Endothelial cell of umbilical vein (primary cell): Measurements from ENCODE around the gene KBTBD3. TPM values are rescaled to one million over a fixed set of nuclear protein-coding genes. Genes with fewer than 3 reads are reported as not detected.

Experiments used
- BruUV-seq: library from RNA; stranded (reverse); fragments of 400-500 nt; replicated peaks from 2 replicates; lab custom pipeline; 2021; lab: Mats Ljungman, UMichigan
- CTCF ChIA-PET: fragments of 300-600, 350-600 bp; sonication (Branson Sonifier 250); formaldehyde crosslinking; loops from one replicate; lab custom pipeline; 2021; ENCODE audit warnings: antibody characterized with exemption, inconsistent platforms; lab: Charles Lee
- POLR2A ChIA-PET: fragments of 300-600, 350-600 bp; sonication (Branson Sonifier 250); formaldehyde crosslinking; loops from one replicate; lab custom pipeline; 2021; ENCODE audit warnings: antibody characterized with exemption, inconsistent platforms; lab: Charles Lee
- DNase-seq: peaks from one replicate; pipeline ENCODE4 v3.0.0-alpha.2; 2011; ENCODE audit warnings: low read depth, low spot score
- FAIRE-seq: peaks from 2 replicates; lab custom pipeline; 2011; peaks lifted over from hg19 to GRCh38; lab: Jason Lieb, UNC
- H2AFZ ChIP-seq: 2 replicates; pipeline ENCODE4 v1.6.0; 2012; ENCODE audit warnings: low read depth, low read length, control low read depth, inconsistent platforms
- H3K27ac ChIP-seq: 2 replicates; pipeline ENCODE4 v1.5.1; 2011; ENCODE audit warnings: low read depth, mild to moderate bottlenecking, control low read depth, low read length, moderate library complexity; ENCODE audit not compliant: insufficient read depth
- H3K27me3 ChIP-seq, 2 experiments: 2 replicates each; pipeline versions ENCODE4 v1.6.0 to v1.6.1; 2011; ENCODE audit warnings: low read length in 2 of 2, mixed read lengths in 1 of 2; ENCODE audit not compliant: control insufficient read depth in 2 of 2, insufficient read depth in 2 of 2
- H3K36me3 ChIP-seq, 2 experiments: 2 replicates in 1 of 2; 3 replicates in 1 of 2; pipeline ENCODE4 v1.5.1; 2011; ENCODE audit warnings: low read length in 2 of 2, mild to moderate bottlenecking in 1 of 2, moderate library complexity in 1 of 2; ENCODE audit not compliant: control insufficient read depth in 2 of 2, insufficient read depth in 2 of 2; ENCODE audit errors: extremely low read depth in 1 of 2
- H3K4me1 ChIP-seq: 3 replicates; pipeline ENCODE4 v1.5.1; 2011; ENCODE audit warnings: mild to moderate bottlenecking, low read length; ENCODE audit not compliant: control insufficient read depth, insufficient read depth; ENCODE audit errors: extremely low read depth
- H3K4me2 ChIP-seq: 2 replicates; pipeline ENCODE4 v1.6.1; 2011; ENCODE audit warnings: low read length, control low read depth, mixed read lengths; ENCODE audit not compliant: insufficient read depth
- H3K4me3 ChIP-seq, 3 experiments: fragments of 200-600 bp in 1 of 3; sonication (generic), shearing (Covaris generic) in 1 of 3; replicated peaks in 1 of 3; 2 replicates each; pipeline ENCODE4 v1.5.1; 2011 to 2016; ENCODE audit warnings: control low read depth in 3 of 3, low read length in 3 of 3, mild to moderate bottlenecking in 2 of 3, inconsistent platforms in 1 of 3, low read depth in 1 of 3, moderate library complexity in 1 of 3; ENCODE audit not compliant: insufficient read depth in 1 of 3
- H3K79me2 ChIP-seq: 2 replicates; pipeline ENCODE4 v1.6.0; 2012; ENCODE audit warnings: low read length, inconsistent platforms; ENCODE audit not compliant: control insufficient read depth, insufficient read depth
- H3K9ac ChIP-seq: replicated peaks from 2 replicates; pipeline ENCODE3; 2011; ENCODE audit warnings: low read length, control low read depth; ENCODE audit not compliant: insufficient read depth; ENCODE audit errors: extremely low read depth
- H3K9me1 ChIP-seq: replicated peaks from 3 replicates; pipeline ENCODE4 v1.6.0; 2011; ENCODE audit warnings: mild to moderate bottlenecking, low read length; ENCODE audit not compliant: control insufficient read depth, insufficient read depth; ENCODE audit errors: extremely low read depth
- H3K9me3 ChIP-seq: replicated peaks from 2 replicates; pipeline ENCODE4 v1.5.1; 2012; ENCODE audit warnings: low read length, inconsistent platforms; ENCODE audit not compliant: control insufficient read depth, insufficient read depth
- H4K20me1 ChIP-seq: replicated peaks from 2 replicates; pipeline ENCODE3; 2011; ENCODE audit warnings: mild to moderate bottlenecking, low read length; ENCODE audit not compliant: control insufficient read depth, insufficient read depth; ENCODE audit errors: extremely low read depth
- EZH2 ChIP-seq: IDR thresholded peaks from 2 replicates; pipeline ENCODE4 v1.6.1; 2012; ENCODE audit warnings: borderline replicate concordance, low read depth, mild to moderate bottlenecking, moderate library complexity, low read length, inconsistent platforms; ENCODE audit not compliant: severe bottlenecking
- FOS ChIP-seq: IDR thresholded peaks from 2 replicates; pipeline ENCODE4 v1.6.1; 2011; ENCODE audit warnings: mild to moderate bottlenecking, low read length, moderate library complexity, borderline replicate concordance; ENCODE audit not compliant: insufficient read depth
- GATA2 ChIP-seq: IDR thresholded peaks from 2 replicates; pipeline ENCODE4 v1.7.0; 2011; ENCODE audit warnings: low read depth, mild to moderate bottlenecking, moderate library complexity, mixed read lengths, low read length; ENCODE audit not compliant: insufficient read length, insufficient read depth
- JUN ChIP-seq: IDR thresholded peaks from 2 replicates; pipeline ENCODE4 v1.6.1; 2011; ENCODE audit warnings: borderline replicate concordance, low read depth; ENCODE audit not compliant: insufficient read length, insufficient read depth
- MYC ChIP-seq: IDR thresholded peaks from one replicate; pipeline ENCODE4 v1.6.1; 2011; ENCODE audit warnings: mild to moderate bottlenecking, low read depth, low read length
- POLR2A ChIP-seq: IDR thresholded peaks from 2 replicates; pipeline ENCODE4 v1.6.1; 2012; ENCODE audit warnings: low read depth, mild to moderate bottlenecking, control low read depth, low read length
- POLR2AphosphoS5 ChIP-seq: IDR thresholded peaks from 2 replicates; pipeline ENCODE4 v1.6.1; 2012; ENCODE audit warnings: low read depth, mild to moderate bottlenecking, control low read depth, low read length, moderate library complexity; ENCODE audit not compliant: insufficient read depth
- dilution Hi-C: fragments of 300-500 bp; cut with MboI; formaldehyde crosslinking; loops from one replicate; pipeline ENCODE4 v1.15.0; 2019; ENCODE audit warnings: low sequenced_read_pairs; ENCODE audit not compliant: extremely low pct_ligation_motif_present
- intact Hi-C: fragments of 100-400 bp; cut with micrococcal nuclease; formaldehyde crosslinking; loops from one replicate; pipeline ENCODE4 v1.10.0; 2022
- polyA plus RNA-seq, 4 experiments: library from polyadenylated mRNA; depleted of rRNA in 3 of 4; stranded (reverse) in 3 of 4; unstranded in 1 of 4; fragments of >200 nt; gene quantifications; 2 replicates each; pipeline versions ENCODE4 v1.2.1 to v1.2.3, GENCODE V29; 2011 to 2012; ENCODE audit warnings: missing spikeins in 1 of 4
- total RNA-seq: library from RNA; stranded (reverse); gene quantifications from 2 replicates; pipeline ENCODE4 v1.2.3, GENCODE V29; 2021
- TF ChIP-seq, protein P1 (sequence below): IDR thresholded peaks from 2 replicates; pipeline ENCODE4 v1.6.1; 2011; ENCODE audit not compliant: insufficient read depth, insufficient read length
- TF ChIP-seq, protein P2 (sequence below), 2 donors: IDR thresholded peaks; 1 replicate in 1 of 2; 2 replicates in 1 of 2; pipeline ENCODE4 v1.5.1; 2011; ENCODE audit warnings: low read length in 2 of 2, mild to moderate bottlenecking in 2 of 2, moderate library complexity in 2 of 2, control low read depth in 1 of 2, inconsistent platforms in 1 of 2, low read depth in 1 of 2; ENCODE audit not compliant: insufficient read depth in 1 of 2; ENCODE audit errors: extremely low read depth in 1 of 2

Gene KBTBD3
- total and polyA plus RNA-seq, 2 donors (not counting 3 experiments of a cell fraction or from before 2014, with no cell fraction given), result 0.76 to 2.4 TPM

DNA sequence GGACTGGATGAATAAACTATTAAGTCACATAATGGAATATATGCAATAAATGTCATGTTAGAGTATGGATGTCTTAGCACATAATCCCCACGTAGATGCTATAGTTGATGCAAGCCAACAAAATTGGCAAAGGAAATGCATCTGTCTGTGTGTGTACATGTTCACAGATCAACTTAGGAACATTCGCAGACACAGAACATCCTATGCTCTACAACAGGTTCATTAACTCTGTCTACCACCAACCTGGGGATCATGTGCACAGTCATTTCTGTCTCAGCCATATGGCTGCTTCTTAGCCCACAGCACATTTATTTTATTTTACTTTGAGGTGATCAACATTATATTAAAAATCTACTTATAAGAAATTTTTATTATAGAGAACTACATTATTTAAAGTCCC lies 60.1 kb downstream of the KBTBD3 start:
- no peak overlapping the region for H3K4me3 ChIP-seq
- H3K27ac ChIP-seq, result no peak overlapping the region
- ChIA-PET POLR2A (no interaction called here), CTCF (no interaction called here)
- TF ChIP-seq POLR2AphosphoS5 (no peak), POLR2A (no peak), EZH2 (no peak), MYC (no peak), JUN (no peak), FOS (no peak), GATA2 (no peak)
- TF ChIP-seq, protein P1, sequence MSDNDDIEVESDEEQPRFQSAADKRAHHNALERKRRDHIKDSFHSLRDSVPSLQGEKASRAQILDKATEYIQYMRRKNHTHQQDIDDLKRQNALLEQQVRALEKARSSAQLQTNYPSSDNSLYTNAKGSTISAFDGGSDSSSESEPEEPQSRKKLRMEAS, result no peak
- TF ChIP-seq, protein P2, sequence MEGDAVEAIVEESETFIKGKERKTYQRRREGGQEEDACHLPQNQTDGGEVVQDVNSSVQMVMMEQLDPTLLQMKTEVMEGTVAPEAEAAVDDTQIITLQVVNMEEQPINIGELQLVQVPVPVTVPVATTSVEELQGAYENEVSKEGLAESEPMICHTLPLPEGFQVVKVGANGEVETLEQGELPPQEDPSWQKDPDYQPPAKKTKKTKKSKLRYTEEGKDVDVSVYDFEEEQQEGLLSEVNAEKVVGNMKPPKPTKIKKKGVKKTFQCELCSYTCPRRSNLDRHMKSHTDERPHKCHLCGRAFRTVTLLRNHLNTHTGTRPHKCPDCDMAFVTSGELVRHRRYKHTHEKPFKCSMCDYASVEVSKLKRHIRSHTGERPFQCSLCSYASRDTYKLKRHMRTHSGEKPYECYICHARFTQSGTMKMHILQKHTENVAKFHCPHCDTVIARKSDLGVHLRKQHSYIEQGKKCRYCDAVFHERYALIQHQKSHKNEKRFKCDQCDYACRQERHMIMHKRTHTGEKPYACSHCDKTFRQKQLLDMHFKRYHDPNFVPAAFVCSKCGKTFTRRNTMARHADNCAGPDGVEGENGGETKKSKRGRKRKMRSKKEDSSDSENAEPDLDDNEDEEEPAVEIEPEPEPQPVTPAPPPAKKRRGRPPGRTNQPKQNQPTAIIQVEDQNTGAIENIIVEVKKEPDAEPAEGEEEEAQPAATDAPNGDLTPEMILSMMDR (IDR thresholded peaks at IDR 0.05; ENCODE audit: extremely low read depth in 1 of 2, insufficient read depth in 1 of 2, low read depth in 1 of 2, low read length in 2 of 2), result no peak
- H3K9me1 ChIP-seq, result no peaks in the 10 kb centered on the region
- H2AFZ ChIP-seq, result no peak overlapping the region
- H4K20me1 ChIP-seq, result no peaks in the 10 kb centered on the region
- FAIRE-seq (no peak), DNase-seq (no peak)
- peaks cover 51% of the 10 kb centered on the region for H3K79me2 ChIP-seq
- dilution Hi-C loops, result no loop called here
- H3K36me3 ChIP-seq, result no peaks in the 10 kb centered on the region
- intact Hi-C loops, result no loop called here
- no peaks in the 10 kb centered on the region for H3K9me3 ChIP-seq
- BruUV-seq, result no TSS peak
- peaks cover 21% of the 10 kb centered on the region for H3K4me1 ChIP-seq
- no peaks in the 10 kb centered on the region for H3K27me3 ChIP-seq
- no peak overlapping the region for H3K4me2 ChIP-seq
- no peak overlapping the region for H3K9ac ChIP-seq
